K562 (cell line): ENCODE measurements around the gene KIF5A. TPM values are rescaled to one million over a fixed set of nuclear protein-coding genes. Genes with fewer than 3 reads are reported as not detected.

ENCODE experiments used
- CHD4 ChIP-seq: fragments of 200-600 bp; sonication (generic); IDR thresholded peaks from 3 replicates; pipeline ENCODE4 v1.6.1; 2012; ENCODE audit warnings: low read depth, mild to moderate bottlenecking, mixed read lengths, low read length, inconsistent platforms; ENCODE audit not compliant: insufficient read depth, insufficient replicate concordance, poor library complexity, severe bottlenecking
- CSDE1 ChIP-seq, 2 experiments: fragments of 450-650 bp; IDR thresholded peaks; 2 replicates each; pipeline ENCODE4 v1.6.1; 2016; ENCODE audit warnings: mild to moderate bottlenecking in 1 of 2
- DIDO1 ChIP-seq: fragments of 450-650 bp; IDR thresholded peaks from 2 replicates; pipeline ENCODE4 v1.6.1; 2016; ENCODE audit warnings: low read depth, missing biosample characterization, missing genetic modification characterization
- FOXJ2 ChIP-seq: fragments of 200-800 bp; sonication (Bioruptor generic); IDR thresholded peaks from 2 replicates; pipeline ENCODE4 v1.6.1; 2016; ENCODE audit warnings: missing genetic modification characterization, missing compliant biosample characterization
- FOXJ3 ChIP-seq: sonication (generic); formaldehyde crosslinking; IDR thresholded peaks from 2 replicates; pipeline ENCODE4 v1.4.0; 2020; ENCODE audit warnings: mild to moderate bottlenecking, missing genetic modification reagents
- GABPB1 ChIP-seq: sonication (generic); formaldehyde crosslinking; IDR thresholded peaks from 2 replicates; pipeline ENCODE4 v1.8.0; 2022; ENCODE audit warnings: mild to moderate bottlenecking, missing genetic modification reagents
- GTF2A2 ChIP-seq: IDR thresholded peaks from 2 replicates; pipeline ENCODE4 v1.6.1; 2016; ENCODE audit warnings: mild to moderate bottlenecking, missing genetic modification characterization, missing compliant biosample characterization
- HNRNPH1 ChIP-seq: fragments of 200-400 bp; formaldehyde crosslinking; optimal IDR thresholded peaks from 2 replicates; pipeline ENCODE3; 2017; ENCODE audit warnings: low read depth, mild to moderate bottlenecking, low read length, moderate library complexity
- JUN ChIP-seq, 2 experiments: sonication (generic) in 1 of 2; formaldehyde crosslinking in 1 of 2; IDR thresholded peaks; 2 replicates each; pipeline versions ENCODE4 v1.6.1 to v1.8.0; 2012 to 2022; ENCODE audit warnings: borderline replicate concordance in 2 of 2, mild to moderate bottlenecking in 2 of 2, improper control_type of control experiment in 1 of 2, low read depth in 1 of 2, low read length in 1 of 2, missing genetic modification reagents in 1 of 2
- KAT8 ChIP-seq: fragments of 450-650 bp; IDR thresholded peaks from 2 replicates; pipeline ENCODE4 v1.6.1; 2016; ENCODE audit warnings: low read depth, mild to moderate bottlenecking
- MCM3 ChIP-seq: fragments of 450-650 bp; IDR thresholded peaks from 2 replicates; pipeline ENCODE4 v1.6.1; 2016
- MEF2D ChIP-seq: conservative IDR thresholded peaks from 2 replicates; pipeline ENCODE4 v1.6.1; 2016; ENCODE audit warnings: low read depth, missing genetic modification characterization, missing compliant biosample characterization
- POLR2H ChIP-seq: IDR thresholded peaks from 2 replicates; pipeline ENCODE4 v1.6.1; 2016; ENCODE audit warnings: missing genetic modification characterization, low read depth, mild to moderate bottlenecking, control low read depth, missing compliant biosample characterization, moderate library complexity
- RB1 ChIP-seq: fragments of 450-650 bp; IDR thresholded peaks from 2 replicates; pipeline ENCODE4 v1.6.1; 2017; ENCODE audit warnings: low read depth, mild to moderate bottlenecking
- RFX1 ChIP-seq: fragments of 450-650 bp; IDR thresholded peaks from 2 replicates; pipeline ENCODE4 v1.6.1; 2016; ENCODE audit warnings: mild to moderate bottlenecking, moderate library complexity
- SETDB1 ChIP-seq: IDR thresholded peaks from one replicate; pipeline ENCODE4 v1.6.1; 2012; ENCODE audit warnings: low read length, control low read depth, inconsistent platforms
- SMAD3 ChIP-seq: fragments of 450-650 bp; formaldehyde crosslinking; conservative IDR thresholded peaks from 2 replicates; pipeline ENCODE4 v1.4.0; 2020; ENCODE audit warnings: mild to moderate bottlenecking
- SREBF1 ChIP-seq: fragments of 150-350 bp; IDR thresholded peaks from 2 replicates; pipeline ENCODE4 v1.6.1; 2014; ENCODE audit warnings: antibody characterized with exemption, low read depth, low read length, borderline replicate concordance
- SRSF9 ChIP-seq: fragments of 200-400 bp; formaldehyde crosslinking; IDR thresholded peaks from 2 replicates; pipeline ENCODE4 v1.6.1; 2017; ENCODE audit warnings: low read depth, low read length, borderline replicate concordance
- TAF15 ChIP-seq: fragments of 200-400 bp; formaldehyde crosslinking; IDR thresholded peaks from 2 replicates; pipeline ENCODE4 v1.6.1; 2017; ENCODE audit warnings: mild to moderate bottlenecking, low read depth, low read length, moderate library complexity
- TFAM ChIP-seq: fragments of 250-450 bp; sonication (Bioruptor Pico); conservative IDR thresholded peaks from 2 replicates; pipeline ENCODE4 v1.5.0; 2021; ENCODE audit warnings: mild to moderate bottlenecking, moderate library complexity
- TFAP4 ChIP-seq: sonication (generic); formaldehyde crosslinking; IDR thresholded peaks from 2 replicates; pipeline ENCODE4 v1.8.0; 2022; ENCODE audit warnings: missing genetic modification reagents, mild to moderate bottlenecking, moderate library complexity, borderline replicate concordance
- TOE1 ChIP-seq, 2 experiments: fragments of 450-650 bp in 1 of 2; sonication (generic) in 1 of 2; formaldehyde crosslinking in 1 of 2; IDR thresholded peaks; 2 replicates each; pipeline versions ENCODE4 v1.7.1 to v1.8.0; 2016 to 2022; ENCODE audit warnings: borderline replicate concordance in 2 of 2, mild to moderate bottlenecking in 2 of 2, antibody characterized with exemption in 1 of 2, inconsistent platforms in 1 of 2, low read depth in 1 of 2, missing genetic modification reagents in 1 of 2, moderate library complexity in 1 of 2
- ZBTB7A ChIP-seq: IDR thresholded peaks from 2 replicates; pipeline ENCODE4 v1.6.1; 2011; ENCODE audit warnings: low read depth, mild to moderate bottlenecking, low read length, moderate library complexity, borderline replicate concordance; ENCODE audit not compliant: control insufficient read depth
- ZC3H11A ChIP-seq: IDR thresholded peaks from 2 replicates; pipeline ENCODE4 v1.6.1; 2012; ENCODE audit warnings: low read depth, low read length, improper control_type of control experiment
- ZNF232 ChIP-seq: sonication (generic); formaldehyde crosslinking; IDR thresholded peaks from 2 replicates; pipeline ENCODE4 v1.8.0; 2022; ENCODE audit warnings: mild to moderate bottlenecking, missing genetic modification reagents
- ZNF274 ChIP-seq: IDR thresholded peaks from 2 replicates; pipeline ENCODE4 v1.6.1; 2011; ENCODE audit warnings: low read depth, mild to moderate bottlenecking, low read length, moderate library complexity, borderline replicate concordance
- ZNF449 ChIP-seq: fragments of 250-450 bp; sonication (Bioruptor Pico); IDR thresholded peaks from 2 replicates; pipeline ENCODE4 v1.8.0; 2022; ENCODE audit warnings: moderate library complexity, mild to moderate bottlenecking, inconsistent platforms
- ZNF57 ChIP-seq: fragments of 450-650 bp; formaldehyde crosslinking; IDR thresholded peaks from 2 replicates; pipeline ENCODE4 v1.4.0; 2020; ENCODE audit warnings: mild to moderate bottlenecking, moderate library complexity
- polyA plus RNA-seq, 8 experiments: library from polyadenylated mRNA; depleted of rRNA in 4 of 8; stranded (reverse) in 5 of 8; unstranded in 3 of 8; fragments of >200 nt; fragmentation: Nextera tagmentation in 2 of 8; fragmentation: Illumina TruSeq in 1 of 8; extraction: Ambion mirVana in 2 of 8; extraction: Trizol in 1 of 8; gene quantifications; 2 replicates each; pipeline versions ENCODE4 v1.2.1 to v1.2.3, GENCODE V29; 2011 to 2014; ENCODE audit warnings: inconsistent platforms in 1 of 8, missing spikeins in 1 of 8
- total RNA-seq, 7 experiments: library from RNA; depleted of rRNA in 6 of 7; stranded (reverse); fragments of >200 nt in 6 of 7; fragmentation: Illumina TruSeq in 2 of 7; extraction: Trizol in 2 of 7; gene quantifications; 2 replicates each; pipeline versions ENCODE4 v1.2.1 to v1.2.3, GENCODE V29; 2011 to 2021; ENCODE audit warnings: low replicate concordance in 1 of 7

KIF5A gene
- total and polyA plus RNA-seq, 9 of the 15 experiments (the other 6 are each of a cell fraction or from before 2014, with no cell fraction given): 3.4 to 17.7 (median 8.0) TPM

- TF ChIP-seq ZNF449: no peak
- TF ChIP-seq SETDB1: no peak
- no peak; the same call in 1 of the 2 replicates for TF ChIP-seq ZBTB7A
- TF ChIP-seq ZNF232 (CRISPR knock-in tag): no peak
- TF ChIP-seq TOE1 (IDR thresholded peaks at IDR 0.05; ENCODE audit: borderline replicate concordance): no peak
- no peak for TF ChIP-seq TOE1 (CRISPR knock-in tag; IDR thresholded peaks at IDR 0.05; ENCODE audit: borderline replicate concordance, low read depth)
- no peak for TF ChIP-seq TFAP4 (CRISPR knock-in tag)
- TF ChIP-seq ZC3H11A: no peak
- no peak for TF ChIP-seq FOXJ2 (tag)
- no peak for TF ChIP-seq KAT8
- no peak for TF ChIP-seq MEF2D (tag)
- TF ChIP-seq TAF15: no peak
- peak; percentile 44; the same call in 1 of the 2 replicates for TF ChIP-seq GABPB1 (CRISPR knock-in tag)
- no peak for TF ChIP-seq CHD4
- TF ChIP-seq SREBF1: no peak
- no peak for TF ChIP-seq ZNF274
- no peak for TF ChIP-seq HNRNPH1
- no peak for TF ChIP-seq RFX1
- TF ChIP-seq GTF2A2 (tag): no peak
- no peak for TF ChIP-seq JUN (IDR thresholded peaks at IDR 0.05; ENCODE audit: borderline replicate concordance, low read depth, low read length)
- TF ChIP-seq JUN (CRISPR knock-in tag; IDR thresholded peaks at IDR 0.05; ENCODE audit: borderline replicate concordance): peak; percentile 57; the same call in 1 of the 2 replicates
- TF ChIP-seq ZNF57 (CRISPR knock-in tag): no peak
- no peak for TF ChIP-seq MCM3
- TF ChIP-seq TFAM (CRISPR knock-in tag): no peak
- TF ChIP-seq RB1: no peak
- no peak for TF ChIP-seq DIDO1 (tag)
- no peak for TF ChIP-seq SMAD3
- TF ChIP-seq CSDE1 (IDR thresholded peaks at IDR 0.05): no peak
- no peak for TF ChIP-seq POLR2H (tag)
- TF ChIP-seq FOXJ3 (CRISPR knock-in tag): no peak
- TF ChIP-seq SRSF9: no peak
Observed at GRCh38 chr12:57552835-57553313, 3.0 kb downstream of the KIF5A start (continued).
